ENCODE measurements around the gene CUL9.

CUL9 gene

GRCh38 chr6:43271944-43272343, 89.9 kb downstream of the CUL9 start:
- DNase-seq (ENCODE audit: low read depth, low spot score): no peak

- no peak for DNase-seq (ENCODE audit: low read depth, low spot score)
Observed at GRCh38 chr6:43273707-43274106, 91.7 kb downstream of the CUL9 start.

All from smooth muscle cell of the brain vasculature (primary cell).